GM18517 (cell line): ENCODE data around the gene TIMM10B.

Source experiments
- ATAC-seq: cut with Tn5 transposase; IDR thresholded peaks from one replicate; pipeline ENCODE4 v1.9.1; 2021; ENCODE audit warnings: mild to moderate bottlenecking, moderate library complexity; ENCODE audit not compliant: unreplicated experiment

TIMM10B gene

DNA sequence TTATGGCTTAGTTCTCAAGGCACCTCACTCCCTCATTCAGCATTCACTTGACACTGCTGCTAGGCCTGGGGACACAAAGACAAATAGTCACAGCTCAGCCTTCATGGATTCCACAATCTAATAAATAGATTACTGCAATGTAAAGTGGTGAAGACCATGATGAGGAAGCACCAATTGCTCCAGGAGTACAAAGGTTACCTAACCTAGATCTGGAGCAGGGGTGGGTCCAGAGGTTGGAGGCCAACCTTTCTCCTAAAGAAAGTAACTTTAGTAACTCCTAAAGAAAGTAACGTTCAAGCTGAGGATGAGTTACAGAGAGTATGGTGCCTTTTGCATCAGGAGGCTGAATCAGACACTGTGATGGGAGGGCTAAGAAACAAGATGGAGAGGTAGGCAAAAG lies 11.7 kb upstream of the TIMM10B start:
- no peak for ATAC-seq

DNA sequence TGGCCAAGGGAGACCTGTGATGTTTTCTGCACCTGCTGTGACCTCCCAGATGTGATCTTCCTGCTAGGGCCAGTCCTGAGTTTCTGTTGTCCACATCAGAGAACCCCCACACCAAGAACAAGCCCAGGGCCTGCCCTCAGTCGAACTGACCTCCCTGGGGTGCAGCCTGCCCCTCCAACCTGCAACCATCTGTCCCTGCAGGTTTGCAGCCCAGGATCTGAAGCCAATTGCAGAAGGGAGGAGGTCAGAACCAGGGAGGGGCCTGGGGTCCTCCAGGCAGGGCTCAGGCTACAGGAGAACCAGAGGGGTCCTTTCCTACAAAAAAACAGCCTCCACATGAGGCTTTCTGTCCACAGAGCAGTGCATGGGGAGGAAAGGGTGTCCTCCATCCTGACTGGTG lies 8.4 kb upstream of the TIMM10B start:
- no peak for ATAC-seq

DNA sequence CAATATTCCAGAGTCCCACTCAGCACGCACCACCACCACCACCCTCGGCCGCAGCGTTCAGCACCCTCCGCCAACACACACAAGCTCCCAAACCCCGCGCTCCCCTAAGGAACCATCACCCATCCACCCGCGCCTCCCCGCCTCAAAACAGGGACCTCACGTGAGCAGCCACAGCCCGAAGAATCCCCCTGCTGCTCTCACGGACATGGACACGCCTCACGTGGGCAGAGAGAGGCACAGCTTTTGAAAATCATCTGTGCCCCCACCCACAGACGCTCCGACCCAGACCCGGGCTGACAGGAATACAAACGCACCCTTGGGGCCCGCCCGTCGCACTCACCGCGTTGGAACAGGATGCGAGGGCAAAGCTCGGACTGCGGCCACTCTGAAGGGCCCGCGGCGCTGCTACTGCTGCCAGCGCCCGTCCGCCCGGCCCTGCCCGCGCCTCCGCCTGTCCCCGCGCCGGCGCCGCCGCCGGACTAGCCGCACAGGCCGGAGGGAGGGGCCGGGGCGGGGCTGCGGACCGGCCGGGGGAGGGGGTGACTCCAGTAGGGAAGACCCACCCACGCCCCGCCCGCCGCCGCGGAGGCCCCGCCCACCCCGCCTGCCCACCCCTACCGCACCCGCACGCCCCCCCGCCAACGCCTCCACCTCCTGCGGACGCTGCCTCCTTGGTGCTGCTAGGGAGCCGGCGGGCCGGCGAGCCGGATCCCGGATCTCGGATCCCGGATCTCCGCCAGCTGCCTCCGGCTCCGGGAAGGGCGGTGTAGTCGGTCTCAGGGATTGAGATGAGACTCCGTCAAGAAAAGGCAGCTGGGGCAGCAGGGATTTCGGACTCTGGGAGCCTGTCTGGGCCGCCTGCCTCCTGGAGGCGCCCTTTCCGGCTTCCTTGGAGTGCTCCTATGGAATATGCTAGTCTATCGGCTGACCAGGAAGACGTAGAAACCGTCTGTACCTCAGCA lies 7.6 kb upstream of the TIMM10B start, which contains the start of gene TRIM3:
Gene TRIM3, minus strand, starts transcription at position 491 of the 962 bp plus-strand sequence. CDS start 8,246 bp downstream, outside the sequence.
- peak; percentile 46 for ATAC-seq

GRCh38 chr11:6474413-6474792 lies 6.9 kb upstream of the TIMM10B start:
- ATAC-seq = no peak

DNA sequence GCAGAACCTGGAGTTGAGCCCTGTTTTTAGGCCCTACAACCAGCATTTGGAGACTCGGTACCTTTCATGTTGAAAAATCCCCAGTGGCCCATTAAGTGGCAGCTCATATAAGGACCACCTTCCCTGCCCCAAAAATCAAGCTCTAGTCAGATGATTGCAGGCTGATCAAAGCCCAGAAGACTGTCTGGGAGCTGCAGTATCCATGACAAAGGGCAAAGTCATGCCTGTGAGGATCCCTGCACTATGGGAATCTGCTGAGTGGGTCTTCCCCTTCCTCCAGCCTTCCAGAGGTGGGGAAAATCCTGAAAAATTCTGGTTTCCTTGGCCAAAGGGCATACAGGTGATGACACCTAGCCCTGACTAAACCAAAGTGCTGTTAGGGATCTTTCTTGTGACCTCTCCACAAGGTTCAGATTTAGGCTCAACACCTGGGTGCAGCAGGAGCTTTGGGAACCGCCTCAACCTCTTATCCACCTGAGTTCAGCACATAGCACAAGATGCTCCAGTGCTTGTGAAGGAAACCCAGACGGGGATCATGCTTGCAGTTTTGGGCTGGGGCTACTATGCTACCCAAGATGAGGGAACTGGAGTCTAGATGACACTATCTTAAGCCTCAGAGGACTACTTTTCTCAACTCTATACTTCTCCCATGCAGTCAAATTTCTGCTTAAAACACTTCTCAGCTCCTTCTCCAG lies 6.3 kb upstream of the TIMM10B start:
- no peak for ATAC-seq

- no peak for ATAC-seq
Measured at GRCh38 chr11:6475936-6476335, 5.4 kb upstream of the TIMM10B start.

GRCh38 chr11:6476571-6476970 lies 4.7 kb upstream of the TIMM10B start:
- ATAC-seq = no peak

- no peak for ATAC-seq
Measured at GRCh38 chr11:6480299-6480914, 894 bp upstream of the TIMM10B start.

GRCh38 chr11:6481924-6482275 lies 599 bp downstream of the TIMM10B start:
- peak; percentile 3 for ATAC-seq

DNA sequence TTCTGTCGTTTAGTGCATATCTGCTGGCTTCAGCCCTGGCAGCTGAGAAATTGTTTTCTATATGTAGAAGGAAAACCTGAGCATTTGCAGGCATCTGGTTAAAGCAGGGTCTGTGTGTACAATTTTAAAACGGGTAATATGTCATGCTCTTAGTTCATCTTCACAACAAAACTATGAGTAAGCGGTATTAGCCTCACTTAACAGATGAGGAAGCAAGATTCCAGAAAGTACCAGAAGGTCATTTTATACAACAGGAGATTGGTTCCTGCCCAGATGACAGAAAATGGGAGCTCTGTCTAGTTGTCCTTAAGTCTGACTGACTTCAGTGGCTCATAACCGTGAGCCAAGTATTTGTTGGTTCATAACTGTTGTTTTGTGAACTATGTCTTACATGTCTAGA lies 1.1 kb downstream of the TIMM10B start:
- ATAC-seq = no peak

DNA sequence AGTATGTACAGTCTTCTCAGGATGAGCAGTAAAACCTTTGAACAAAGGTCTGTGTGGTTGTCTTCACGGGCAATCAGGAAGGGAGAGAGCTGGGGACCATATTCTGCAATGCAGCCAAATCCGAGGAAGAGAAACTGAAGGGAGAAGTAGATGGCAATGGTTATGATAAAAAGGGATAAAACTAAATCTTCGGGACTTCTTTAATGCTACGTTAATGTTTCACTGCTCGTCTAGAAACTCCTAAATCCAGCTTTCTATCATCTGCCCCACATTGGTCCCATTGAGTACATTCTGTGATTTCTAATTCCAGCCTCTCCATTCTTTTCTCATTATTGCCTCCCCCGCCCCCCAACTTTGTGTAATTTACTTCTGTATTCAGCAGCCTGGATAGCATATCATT lies 1.7 kb downstream of the TIMM10B start:
- ATAC-seq = no peak

- no peak for ATAC-seq
Measured at GRCh38 chr11:6485661-6486060, 4.4 kb downstream of the TIMM10B start.

DNA sequence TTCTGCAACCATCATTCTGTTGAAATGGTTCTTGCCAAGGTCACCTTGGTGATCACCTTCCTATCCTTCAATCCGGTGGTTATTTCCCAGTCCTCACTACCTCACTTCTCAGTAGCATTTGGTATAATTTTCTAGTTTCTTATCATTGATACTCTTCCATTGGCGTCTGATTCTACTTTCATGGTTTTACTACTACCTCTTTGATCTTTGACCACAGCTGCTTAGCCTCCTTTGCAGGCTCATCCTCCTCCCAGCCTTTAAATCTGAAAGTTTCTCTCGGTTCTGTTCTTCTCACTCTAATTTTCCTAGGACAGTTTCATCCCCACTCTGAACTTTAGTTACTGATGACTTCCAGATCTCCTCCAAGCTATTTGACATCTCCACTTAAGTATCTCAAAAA lies 5.0 kb downstream of the TIMM10B start:
- no peak for ATAC-seq

DNA sequence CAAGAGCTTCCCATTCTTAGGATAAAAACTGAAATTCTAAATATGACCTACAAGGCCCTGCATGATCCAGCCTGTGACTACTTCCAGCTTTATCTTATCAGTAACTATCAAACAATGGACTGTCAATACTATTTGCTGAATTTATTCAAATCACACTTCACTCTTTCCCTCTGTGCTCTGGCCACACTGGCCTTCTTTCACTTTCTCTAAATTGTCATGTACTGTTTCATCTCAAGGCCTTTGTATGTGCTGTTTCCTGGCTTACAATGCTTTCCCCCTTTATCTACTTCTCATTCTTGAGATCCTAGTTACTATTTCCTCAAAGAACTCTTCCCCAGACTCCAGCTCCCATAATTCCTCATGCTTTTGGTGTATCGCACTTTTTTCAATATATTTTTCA lies 5.6 kb downstream of the TIMM10B start:
- no peak for ATAC-seq

- no peak for ATAC-seq
Measured at GRCh38 chr11:6488342-6488741, 7.0 kb downstream of the TIMM10B start.

DNA sequence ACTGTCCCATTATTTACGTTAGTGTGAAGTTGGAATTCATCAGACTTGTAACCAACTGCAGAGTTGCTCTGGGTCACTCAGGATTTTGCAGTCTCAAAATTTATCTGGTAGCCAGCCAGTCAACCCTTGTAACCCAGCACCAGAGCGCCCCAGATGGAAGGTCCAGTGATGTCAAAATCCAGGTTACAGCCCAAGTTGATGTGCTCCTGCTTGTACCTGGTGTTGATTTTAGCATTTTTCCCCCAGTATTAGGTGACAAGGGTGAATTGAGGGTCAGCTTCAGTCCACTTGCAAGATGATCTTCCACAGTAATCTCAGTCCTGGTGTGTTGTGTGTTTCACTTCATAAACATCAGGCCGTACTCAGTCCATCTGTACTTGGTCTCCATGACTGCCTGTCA lies 7.5 kb downstream of the TIMM10B start:
- no peak for ATAC-seq

GRCh38 chr11:6489306-6489705 lies 8.0 kb downstream of the TIMM10B start:
- no peak for ATAC-seq

GRCh38 chr11:6497069-6497839 lies 16.0 kb downstream of the TIMM10B start, which contains the start of gene DNHD1:
Gene DNHD1 (plus strand): TSS chr11:6497280. CDS start chr11:6498216, 936 bp downstream.
- ATAC-seq = no peak

DNA sequence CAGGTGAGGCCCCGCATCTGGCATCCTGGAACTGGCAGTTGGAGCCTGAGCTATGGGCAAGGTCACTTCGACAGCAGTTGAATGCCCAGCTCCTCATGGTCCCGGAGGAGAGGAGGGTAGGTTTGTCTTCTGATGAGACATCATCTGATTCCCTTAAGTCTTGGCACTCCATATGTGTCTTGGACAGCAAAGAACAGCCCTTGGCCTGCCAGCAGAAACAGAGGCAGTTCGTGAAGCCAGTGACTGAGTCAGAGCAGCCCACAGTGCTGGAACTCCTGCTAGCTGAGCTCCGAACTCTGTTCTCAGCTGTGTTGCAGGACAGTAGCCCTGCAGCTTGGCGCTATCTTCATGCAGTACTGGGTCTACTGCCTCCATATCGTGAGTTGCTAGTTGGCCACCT lies 16.8 kb downstream of the TIMM10B start:
- ATAC-seq = no peak

DNA sequence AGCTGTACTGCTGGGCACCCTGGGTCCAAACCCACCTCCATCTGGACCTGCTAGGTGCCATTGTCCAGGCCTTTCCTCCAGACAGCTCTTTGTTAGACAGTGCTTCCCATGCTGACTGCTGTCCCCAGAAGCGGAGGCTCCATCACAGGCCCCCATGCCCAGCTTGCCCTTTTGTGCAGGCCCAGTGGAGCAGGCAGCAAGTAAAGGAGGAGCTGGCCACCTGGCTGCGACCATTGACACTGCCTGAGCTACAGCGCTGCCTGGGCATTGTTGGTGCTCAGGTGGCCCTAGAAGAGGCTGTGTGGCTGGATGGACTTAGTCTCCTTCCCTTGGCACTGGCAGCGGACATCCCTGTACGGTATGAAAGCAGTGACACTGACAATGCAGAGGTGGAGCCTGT lies 17.2 kb downstream of the TIMM10B start:
- no peak for ATAC-seq

DNA sequence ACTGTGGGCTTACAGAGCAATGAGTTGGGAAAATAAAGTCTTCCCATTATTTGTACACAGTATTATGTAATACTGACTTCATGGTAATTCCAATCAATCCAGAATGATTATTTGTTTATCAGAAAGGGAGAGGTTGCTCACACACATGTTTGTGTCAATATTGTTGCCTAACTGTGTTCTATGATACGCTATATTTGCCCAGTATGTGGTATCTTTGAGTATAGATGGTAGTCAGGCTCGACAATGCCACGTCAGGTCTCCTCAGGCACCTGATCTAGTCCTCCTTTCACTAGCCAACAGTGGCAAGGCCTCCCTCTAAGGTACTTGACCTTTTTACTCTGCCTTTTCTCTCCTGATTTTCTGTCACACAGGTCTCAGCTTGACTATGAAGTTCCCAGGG lies 21.1 kb downstream of the TIMM10B start:
- ATAC-seq = no peak
